ENCODE data around the gene OR52H1. TPM values are rescaled to one million over a fixed set of nuclear protein-coding genes. Genes with fewer than 3 reads are reported as not detected.
A peak's percentile ranks its signal among the peaks of the same experiment; 100 is the strongest.

OR52H1 gene
- total RNA-seq, 2 donors from 2014 or later, result not detected

GRCh38 chr11:5564259-5565019 lies 16.1 kb upstream of the OR52H1 start:
- Mint-ChIP-seq H3K27me3 (ENCODE audit: low read depth) (peaks cover 14% of the 10 kb centered on the region), H3K4me1 (ENCODE audit: low read depth) (no peaks in the 10 kb centered on the region), H3K27ac (no peak overlapping the region), H3K9me3 (peaks cover 0 to 2% of the 10 kb centered on the region in 2 donors), H3K36me3 (ENCODE audit: insufficient read depth in 2 of 2) (no peaks in the 10 kb centered on the region), H3K4me3 (no peak overlapping the region)
- ATAC-seq (replicated peaks in 1 of 2), result peak in 1 of 2 donors; percentile 28
- DNase-seq, result no peak

GRCh38 chr11:5557751-5558150 lies 9.4 kb upstream of the OR52H1 start:
- Mint-ChIP-seq H3K27ac (no peak overlapping the region), H3K36me3 (ENCODE audit: insufficient read depth in 2 of 2) (no peaks in the 10 kb centered on the region), H3K4me3 (no peak overlapping the region), H3K9me3 (no peaks in the 10 kb centered on the region), H3K4me1 (ENCODE audit: low read depth) (no peaks in the 10 kb centered on the region), H3K27me3 (ENCODE audit: low read depth) (peaks cover 16% of the 10 kb centered on the region)
- DNase-seq (no peak), ATAC-seq (replicated peaks in 1 of 2) (no peak)

DNA sequence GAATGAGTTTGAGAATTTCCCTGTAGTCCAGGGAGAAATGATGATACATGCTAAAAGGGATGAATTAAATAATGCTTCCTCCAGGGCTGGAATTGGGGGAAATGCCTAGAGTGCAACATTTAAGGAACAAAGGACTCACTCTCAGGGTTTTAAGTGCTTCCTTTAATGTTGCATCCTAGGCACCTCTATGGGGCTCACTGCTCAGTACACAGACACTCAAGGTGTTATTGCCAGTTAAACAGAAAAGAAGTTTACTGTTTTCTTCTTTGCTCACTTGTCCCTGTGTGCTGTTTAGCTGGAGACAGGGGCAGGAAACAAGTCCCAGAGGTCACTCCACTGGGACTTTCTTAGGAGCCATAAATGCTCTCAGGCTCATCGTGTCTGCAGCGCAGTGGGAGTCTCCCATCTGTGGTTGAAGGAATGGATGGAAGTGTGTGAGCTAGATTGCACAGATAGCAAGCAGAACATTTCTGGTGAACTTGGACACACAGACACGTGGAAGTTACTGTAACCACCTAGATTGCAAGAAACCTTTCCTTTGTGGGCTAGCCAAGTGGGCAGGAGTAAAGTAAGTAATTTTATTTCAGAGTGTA lies 8.4 kb upstream of the OR52H1 start:
- no peaks in the 10 kb centered on the region for H3K4me1 Mint-ChIP-seq (ENCODE audit: low read depth)
- no peak overlapping the region for H3K4me3 Mint-ChIP-seq
- H3K27me3 Mint-ChIP-seq (ENCODE audit: low read depth), result peaks cover 16% of the 10 kb centered on the region
- H3K27ac Mint-ChIP-seq, result no peak overlapping the region
- H3K9me3 Mint-ChIP-seq, result no peaks in the 10 kb centered on the region
- no peaks in the 10 kb centered on the region for H3K36me3 Mint-ChIP-seq (ENCODE audit: insufficient read depth in 2 of 2)
- ATAC-seq (replicated peaks in 1 of 2), result no peak
- no peak for DNase-seq

DNA sequence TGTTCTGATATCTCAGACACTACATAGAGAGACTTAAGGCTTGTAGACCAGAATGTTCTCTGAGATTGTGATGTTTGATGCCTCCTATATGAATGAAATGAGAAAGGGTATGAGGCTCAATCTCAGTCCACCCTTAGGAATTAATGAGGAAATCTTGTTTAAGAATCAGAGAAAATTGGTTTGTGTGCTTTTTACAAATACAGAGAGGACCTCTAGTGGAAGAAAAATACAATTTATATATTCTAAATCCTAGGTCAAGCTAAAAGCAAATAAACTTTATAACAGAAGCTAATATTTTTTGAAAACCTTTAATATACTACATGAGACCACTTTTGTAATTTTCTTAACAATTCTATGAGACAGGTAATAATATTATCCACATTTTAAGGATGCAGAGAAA lies 5.0 kb upstream of the OR52H1 start:
- no peak overlapping the region for H3K27ac Mint-ChIP-seq
- peaks cover 9% of the 10 kb centered on the region for H3K27me3 Mint-ChIP-seq (ENCODE audit: low read depth)
- H3K4me1 Mint-ChIP-seq (ENCODE audit: low read depth), result no peaks in the 10 kb centered on the region
- H3K36me3 Mint-ChIP-seq (ENCODE audit: insufficient read depth in 2 of 2), result no peaks in the 10 kb centered on the region
- no peak overlapping the region for H3K4me3 Mint-ChIP-seq
- DNase-seq, result no peak
- ATAC-seq (replicated peaks in 1 of 2), result no peak
- no peaks in the 10 kb centered on the region for H3K9me3 Mint-ChIP-seq

DNA sequence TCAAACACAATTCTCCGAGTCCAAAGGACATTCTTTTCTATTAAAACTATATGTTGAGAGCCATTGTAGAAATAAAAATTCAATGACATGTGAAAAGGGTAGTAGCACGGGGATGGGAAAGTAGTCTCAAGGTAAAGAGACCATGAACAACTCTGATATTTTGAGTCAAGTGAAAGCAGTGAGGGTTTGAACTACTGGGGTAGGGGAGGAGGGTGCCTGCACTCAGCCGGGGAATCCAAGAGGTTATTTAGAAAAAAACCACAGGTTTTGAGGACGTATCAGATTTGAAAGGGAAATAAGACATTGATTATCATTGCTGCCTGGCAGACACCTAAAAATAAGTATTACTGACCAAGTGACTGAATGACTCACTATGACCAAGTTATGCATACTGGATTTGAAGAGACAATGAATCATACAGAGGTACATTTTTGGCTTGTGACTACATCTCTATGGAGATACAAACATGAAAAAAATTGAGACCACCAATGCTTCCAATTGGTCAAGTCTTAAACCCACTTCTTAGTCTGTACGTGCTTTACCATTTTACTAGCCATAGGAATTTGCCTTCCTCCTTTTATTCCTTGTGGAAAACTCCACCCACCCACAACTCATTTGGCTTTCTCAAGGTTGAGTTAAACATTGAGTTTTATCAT lies 2.2 kb upstream of the OR52H1 start:
- H3K4me1 Mint-ChIP-seq (ENCODE audit: low read depth), result no peaks in the 10 kb centered on the region
- no peaks in the 10 kb centered on the region for H3K9me3 Mint-ChIP-seq
- H3K27ac Mint-ChIP-seq, result no peak overlapping the region
- DNase-seq (no peak), ATAC-seq (replicated peaks in 1 of 2) (no peak)
- no peaks in the 10 kb centered on the region for H3K27me3 Mint-ChIP-seq (ENCODE audit: low read depth)
- H3K36me3 Mint-ChIP-seq (ENCODE audit: insufficient read depth in 2 of 2), result no peaks in the 10 kb centered on the region
- no peak overlapping the region for H3K4me3 Mint-ChIP-seq

DNA sequence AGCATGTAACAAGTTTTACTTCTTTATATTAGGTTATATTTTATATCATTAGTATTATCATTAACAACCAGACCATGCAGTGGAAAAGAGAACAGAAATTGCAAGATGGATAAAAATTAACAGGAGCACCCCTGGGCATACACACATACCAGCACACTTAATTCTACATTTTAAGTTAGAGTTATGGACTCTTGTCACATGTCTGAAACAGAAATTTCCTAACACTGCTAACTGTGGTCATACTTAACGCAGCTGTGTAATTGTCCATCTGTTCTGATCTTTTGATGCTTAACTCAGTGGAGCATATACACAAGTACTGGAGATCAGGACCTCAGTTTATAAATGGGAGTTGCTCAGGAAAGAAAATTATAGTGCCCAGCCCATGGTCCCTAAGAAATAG lies 358 bp downstream of the OR52H1 start:
- ATAC-seq (replicated peaks in 1 of 2) (no peak), DNase-seq (no peak)
- Mint-ChIP-seq H3K4me3 (no peak overlapping the region), H3K4me1 (ENCODE audit: low read depth) (no peaks in the 10 kb centered on the region), H3K27me3 (ENCODE audit: low read depth) (no peaks in the 10 kb centered on the region), H3K9me3 (no peaks in the 10 kb centered on the region), H3K27ac (no peak overlapping the region), H3K36me3 (ENCODE audit: insufficient read depth in 2 of 2) (no peaks in the 10 kb centered on the region)

DNA sequence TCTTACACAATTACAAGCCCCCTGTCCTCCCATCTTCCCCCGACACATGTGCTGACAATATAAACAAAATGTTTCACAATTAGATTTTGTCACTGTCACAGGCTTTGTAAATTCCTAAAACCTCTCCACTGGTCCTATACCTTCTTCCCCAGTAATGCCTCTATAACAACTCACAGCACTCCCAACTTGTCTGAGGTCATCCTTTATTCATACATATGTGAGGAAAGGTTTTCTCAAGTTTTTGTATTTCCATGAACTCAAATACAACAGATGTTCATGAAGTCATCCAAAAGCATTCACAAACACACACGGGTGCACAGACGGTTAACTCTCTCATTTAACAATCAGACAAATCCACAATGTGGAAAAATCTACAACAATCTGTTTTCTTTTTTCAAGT lies 1.9 kb downstream of the OR52H1 start:
- Mint-ChIP-seq H3K4me1 (ENCODE audit: low read depth) (no peaks in the 10 kb centered on the region), H3K4me3 (no peak overlapping the region), H3K27me3 (ENCODE audit: low read depth) (no peaks in the 10 kb centered on the region), H3K9me3 (no peaks in the 10 kb centered on the region), H3K36me3 (ENCODE audit: insufficient read depth in 2 of 2) (no peaks in the 10 kb centered on the region), H3K27ac (no peak overlapping the region)
- ATAC-seq (replicated peaks in 1 of 2) (no peak), DNase-seq (no peak)

DNA sequence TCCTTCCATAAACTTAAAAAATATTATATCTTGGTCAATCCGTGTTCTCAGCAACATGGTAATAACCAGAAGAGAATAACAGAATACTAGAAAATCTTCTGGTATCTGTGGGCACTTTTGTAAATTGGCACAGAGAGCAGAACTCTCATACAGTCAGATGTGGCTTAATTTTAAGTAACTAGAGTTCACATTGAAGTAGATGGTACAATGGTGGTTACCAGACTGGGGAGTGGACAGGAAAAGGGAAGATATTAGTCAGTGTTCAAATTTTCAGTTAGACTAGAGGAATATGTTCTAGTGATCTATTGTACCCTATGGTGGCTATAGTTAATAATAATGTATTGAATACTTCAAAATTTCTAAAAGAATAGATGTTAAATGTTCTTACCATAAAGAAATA lies 6.9 kb downstream of the OR52H1 start:
- Mint-ChIP-seq H3K27me3 (ENCODE audit: low read depth) (no peaks in the 10 kb centered on the region), H3K4me1 (ENCODE audit: low read depth) (no peaks in the 10 kb centered on the region), H3K4me3 (no peak overlapping the region), H3K27ac (no peak overlapping the region), H3K9me3 (peaks cover 0 to 2% of the 10 kb centered on the region in 2 donors), H3K36me3 (ENCODE audit: insufficient read depth in 2 of 2) (peaks cover 0 to 3% of the 10 kb centered on the region in 2 donors)
- no peak for DNase-seq
- ATAC-seq (replicated peaks in 1 of 2), result no peak

DNA sequence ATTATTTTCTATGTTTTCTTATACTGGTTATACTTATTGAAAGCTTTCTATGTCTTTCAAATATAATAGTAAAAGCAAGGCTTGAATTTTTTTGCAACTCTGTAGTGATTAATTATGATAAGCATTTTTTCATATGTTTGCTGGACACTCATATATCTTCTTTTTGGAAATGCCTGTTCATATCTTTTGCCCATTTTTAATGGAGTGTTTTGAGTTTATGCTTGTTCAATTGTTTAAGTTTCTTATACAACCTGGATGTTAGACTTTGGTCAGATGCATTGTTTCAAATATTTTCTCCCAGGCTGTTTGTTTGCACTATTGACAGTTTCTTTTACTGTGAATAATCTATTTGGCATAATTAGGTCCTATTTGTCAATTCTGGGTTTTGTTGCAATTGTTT lies 11.9 kb downstream of the OR52H1 start:
- DNase-seq, result no peak
- H3K27ac Mint-ChIP-seq, result no peak overlapping the region
- H3K4me1 Mint-ChIP-seq (ENCODE audit: low read depth), result no peaks in the 10 kb centered on the region
- H3K36me3 Mint-ChIP-seq (ENCODE audit: insufficient read depth in 2 of 2), result peaks cover 0 to 3% of the 10 kb centered on the region in 2 donors
- H3K9me3 Mint-ChIP-seq, result peaks cover 0 to 2% of the 10 kb centered on the region in 2 donors
- H3K27me3 Mint-ChIP-seq (ENCODE audit: low read depth), result no peaks in the 10 kb centered on the region
- H3K4me3 Mint-ChIP-seq, result no peak overlapping the region
- no peak for ATAC-seq (replicated peaks in 1 of 2)

- ATAC-seq (replicated peaks in 1 of 2), result no peak
- H3K27me3 Mint-ChIP-seq (ENCODE audit: low read depth), result no peaks in the 10 kb centered on the region
- peaks cover 0 to 3% of the 10 kb centered on the region in 2 donors for H3K36me3 Mint-ChIP-seq (ENCODE audit: insufficient read depth in 2 of 2)
- peaks cover 0 to 2% of the 10 kb centered on the region in 2 donors for H3K9me3 Mint-ChIP-seq
- no peak for DNase-seq
- H3K4me3 Mint-ChIP-seq, result no peak overlapping the region
- H3K4me1 Mint-ChIP-seq (ENCODE audit: low read depth), result no peaks in the 10 kb centered on the region
- no peak overlapping the region for H3K27ac Mint-ChIP-seq
Measured at GRCh38 chr11:5534046-5534445, 14.3 kb downstream of the OR52H1 start.

- DNase-seq (no peak), ATAC-seq (replicated peaks in 1 of 2) (no peak)
- Mint-ChIP-seq H3K4me1 (ENCODE audit: low read depth) (no peaks in the 10 kb centered on the region), H3K27me3 (ENCODE audit: low read depth) (no peaks in the 10 kb centered on the region), H3K9me3 (no peaks in the 10 kb centered on the region), H3K27ac (no peak overlapping the region), H3K4me3 (no peak overlapping the region), H3K36me3 (ENCODE audit: insufficient read depth in 2 of 2) (no peaks in the 10 kb centered on the region)
Measured at GRCh38 chr11:5531053-5531831, 17.1 kb downstream of the OR52H1 start.

DNA sequence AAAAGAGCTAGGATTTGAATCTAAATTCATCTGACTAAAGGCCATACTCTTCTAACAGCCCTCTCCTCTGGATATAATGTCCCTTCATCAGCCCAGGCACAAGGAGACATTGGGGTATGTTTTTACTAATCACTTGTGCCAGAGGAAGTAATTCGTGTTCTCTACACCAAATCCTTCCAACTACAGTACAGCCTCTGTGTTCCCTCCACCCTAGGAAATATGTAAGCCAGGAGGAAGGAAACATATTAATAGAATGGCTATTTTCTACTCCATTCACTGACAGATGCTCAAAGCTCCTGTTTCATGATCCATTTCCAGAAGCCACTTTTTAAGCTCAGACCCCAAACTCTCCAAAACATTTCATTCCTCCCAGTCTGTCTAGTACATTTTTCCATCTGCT lies 19.8 kb downstream of the OR52H1 start:
- no peaks in the 10 kb centered on the region for H3K9me3 Mint-ChIP-seq
- no peaks in the 10 kb centered on the region for H3K27me3 Mint-ChIP-seq (ENCODE audit: low read depth)
- no peaks in the 10 kb centered on the region for H3K36me3 Mint-ChIP-seq (ENCODE audit: insufficient read depth in 2 of 2)
- ATAC-seq (replicated peaks in 1 of 2), result no peak
- no peak for DNase-seq
- no peak overlapping the region for H3K4me3 Mint-ChIP-seq
- no peaks in the 10 kb centered on the region for H3K4me1 Mint-ChIP-seq (ENCODE audit: low read depth)
- H3K27ac Mint-ChIP-seq, result no peak overlapping the region

DNA sequence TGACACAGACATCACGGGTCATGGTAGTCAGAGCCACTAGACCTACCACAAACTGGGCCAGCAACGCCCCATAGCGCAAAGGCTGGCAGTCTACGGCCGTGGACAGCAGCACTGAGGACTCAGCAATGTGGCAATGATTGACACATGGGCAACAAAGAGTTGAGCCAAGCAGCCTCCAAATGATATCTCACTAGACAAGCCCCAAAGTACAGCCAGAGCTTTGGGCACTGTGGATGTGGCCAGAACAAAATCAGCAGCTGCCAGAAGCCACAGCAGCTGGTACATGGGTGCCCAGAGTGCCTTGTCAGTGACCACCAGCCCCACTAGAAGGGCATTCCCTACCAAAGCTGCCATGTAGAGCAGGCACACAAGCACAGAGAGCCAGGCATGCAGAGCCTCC lies 20.6 kb downstream of the OR52H1 start:
- no peaks in the 10 kb centered on the region for H3K4me1 Mint-ChIP-seq (ENCODE audit: low read depth)
- ATAC-seq (replicated peaks in 1 of 2) (no peak), DNase-seq (no peak)
- no peak overlapping the region for H3K27ac Mint-ChIP-seq
- no peaks in the 10 kb centered on the region for H3K9me3 Mint-ChIP-seq
- no peaks in the 10 kb centered on the region for H3K27me3 Mint-ChIP-seq (ENCODE audit: low read depth)
- H3K4me3 Mint-ChIP-seq, result no peak overlapping the region
- no peaks in the 10 kb centered on the region for H3K36me3 Mint-ChIP-seq (ENCODE audit: insufficient read depth in 2 of 2)

Data from activated T-cell treated with anti-CD3 and anti-CD28 coated beads, Interleukin-2, amount 50 U/mL, for 72 hours (primary cell).